Activated CD8-positive, alpha-beta T cell treated with anti-CD3 and anti-CD28 coated beads, Interleukin-2, amount 10 ng/mL, durations not matched to agents 7 days and 5 days (primary cell): ENCODE results near the gene VPS51. TPM values are rescaled to one million over a fixed set of nuclear protein-coding genes. Genes with fewer than 3 reads are reported as not detected.
"Not testable (repeated sequence)": the region's sequence is repeated elsewhere in the genome, so short reads cannot be mapped to it uniquely, and the experiment has no call there.

Experiments used
- ATAC-seq: fragments of 150-1000 bp; cut with Tn5 transposase; one replicate; pipeline ENCODE4 v1.10.0; 2021; ENCODE audit warnings: moderate library complexity
- CTCF ChIA-PET: fragments of 350-600 bp; sonication (Branson Sonifier 250); formaldehyde crosslinking; loops from one replicate; lab custom pipeline; 2021; ENCODE audit warnings: antibody characterized with exemption; lab: Charles Lee
- POLR2A ChIA-PET: fragments of 350-600 bp; sonication (Branson Sonifier 250); formaldehyde crosslinking; loops from one replicate; lab custom pipeline; 2021; ENCODE audit warnings: antibody characterized with exemption; lab: Charles Lee
- DNase-seq: peaks from one replicate; pipeline ENCODE4 v3.0.0-alpha.2; 2020
- H3K27ac Mint-ChIP-seq: one replicate; pipeline ENCODE4 v1.8.0; 2021; ENCODE audit warnings: mild to moderate bottlenecking, mixed read lengths
- H3K27me3 Mint-ChIP-seq: one replicate; pipeline ENCODE4 v1.8.0; 2021; ENCODE audit warnings: low read depth, mixed read lengths
- H3K36me3 Mint-ChIP-seq: one replicate; pipeline ENCODE4 v1.8.0; 2021; ENCODE audit warnings: low read depth, mixed read lengths
- H3K4me1 Mint-ChIP-seq: one replicate; pipeline ENCODE4 v1.8.0; 2021; ENCODE audit warnings: low read depth, mixed read lengths
- H3K4me3 Mint-ChIP-seq: one replicate; pipeline ENCODE4 v1.8.0; 2021; ENCODE audit warnings: mild to moderate bottlenecking, mixed read lengths
- H3K9me3 Mint-ChIP-seq: one replicate; pipeline ENCODE4 v1.8.0; 2022; ENCODE audit warnings: mixed read lengths; ENCODE audit not compliant: insufficient read depth
- total RNA-seq, 2 experiments: library from RNA; stranded (reverse); gene quantifications; one replicate each; pipeline ENCODE4 v1.2.3, GENCODE V29; 2021

Gene VPS51
- total RNA-seq, 2 experiments from 2014 or later = 116 to 131 TPM

- DNase-seq = no peak
- ATAC-seq = no peak
- H3K27me3 Mint-ChIP-seq = peaks cover 5% of the 10 kb centered on the region
- H3K9me3 Mint-ChIP-seq = no peaks in the 10 kb centered on the region
- H3K27ac Mint-ChIP-seq = no peak overlapping the region
- ChIA-PET POLR2A (interaction anchor here (0.6 to 2.3 kb wide), 5 partner anchors 12 to 76 kb away, joined by 3 to 31 read pairs (median 4); partner anchors contain the start of genes CAPN1, FAU and MRPL49), CTCF (interaction anchor here (1.0 to 2.8 kb wide), 8 partner anchors 11 to 193 kb away, joined by 4 to 19 read pairs (median 7); partner anchors contain the start of genes CAPN1, CDC42EP2, TM7SF2 and ZNHIT2)
- H3K4me1 Mint-ChIP-seq = peaks cover 29% of the 10 kb centered on the region
- H3K4me3 Mint-ChIP-seq = peak overlapping the region; percentile 47
- H3K36me3 Mint-ChIP-seq = peaks cover 20% of the 10 kb centered on the region
These were observed 40.6 kb downstream of the VPS51 start for GRCh38 chr11:65136515-65137096.

- H3K27ac Mint-ChIP-seq = no peak overlapping the region
These were observed 46.0 kb downstream of the VPS51 start for GRCh38 chr11:65141896-65142494.

GRCh38 chr11:65147352-65148075 is 51.5 kb downstream of the VPS51 start:
- no peak overlapping the region for H3K4me3 Mint-ChIP-seq
- ATAC-seq (no peak), DNase-seq (no peak)
- CTCF ChIA-PET = interaction anchor here (1.3 to 1.7 kb wide), 2 partner anchors 12 to 182 kb away, joined by 5 read pairs; no protein-coding TSS in a partner anchor
- H3K4me1 Mint-ChIP-seq = peaks cover 9% of the 10 kb centered on the region
- H3K27me3 Mint-ChIP-seq = peaks cover 27% of the 10 kb centered on the region
- H3K36me3 Mint-ChIP-seq = no peaks in the 10 kb centered on the region
- H3K27ac Mint-ChIP-seq = no peak overlapping the region
- POLR2A ChIA-PET = interaction anchor here (0.9 to 2.0 kb wide), 3 partner anchors 10 to 24 kb away, joined by 3 to 6 read pairs (median 4); no protein-coding TSS in a partner anchor
- no peaks in the 10 kb centered on the region for H3K9me3 Mint-ChIP-seq

More at GRCh38 chr11:65141896-65142494, 46.0 kb downstream of the VPS51 start:
- H3K4me3 Mint-ChIP-seq = no peak overlapping the region
- DNase-seq (no peak), ATAC-seq (no peak)
- ChIA-PET POLR2A (no interaction called here), CTCF (no interaction called here)
- H3K9me3 Mint-ChIP-seq = no peaks in the 10 kb centered on the region
- H3K36me3 Mint-ChIP-seq = no peaks in the 10 kb centered on the region
- H3K4me1 Mint-ChIP-seq = no peaks in the 10 kb centered on the region
- H3K27me3 Mint-ChIP-seq = peaks cover 19% of the 10 kb centered on the region

- POLR2A ChIA-PET = interaction anchor here (1.5 to 2.0 kb wide), 2 partner anchors 13 to 23 kb away, joined by 4 to 6 read pairs; no protein-coding TSS in a partner anchor
- H3K9me3 Mint-ChIP-seq = no peaks in the 10 kb centered on the region
- no peak overlapping the region for H3K27ac Mint-ChIP-seq
- CTCF ChIA-PET = no interaction called here
- no peak for ATAC-seq
- peaks cover 9% of the 10 kb centered on the region for H3K4me1 Mint-ChIP-seq
- no peak for DNase-seq
- peaks cover 31% of the 10 kb centered on the region for H3K27me3 Mint-ChIP-seq
- H3K4me3 Mint-ChIP-seq = no peak overlapping the region
- no peaks in the 10 kb centered on the region for H3K36me3 Mint-ChIP-seq
These were observed 52.6 kb downstream of the VPS51 start for GRCh38 chr11:65148657-65149056.

- H3K4me3 Mint-ChIP-seq, H3K27ac Mint-ChIP-seq, CTCF ChIA-PET, H3K9me3 Mint-ChIP-seq, ATAC-seq, DNase-seq, POLR2A ChIA-PET, H3K4me1 Mint-ChIP-seq, H3K36me3 Mint-ChIP-seq: not testable (repeated sequence)
- H3K27me3 Mint-ChIP-seq = peaks cover 28% of the 10 kb centered on the region
These were observed 54.1 kb downstream of the VPS51 start for GRCh38 chr11:65150131-65150508.

- CTCF ChIA-PET = interaction anchor here (0.6 kb wide), 1 partner anchor 53 kb away, joined by 3 read pairs; no protein-coding TSS in a partner anchor
- no peaks in the 10 kb centered on the region for H3K36me3 Mint-ChIP-seq
- DNase-seq (no peak), ATAC-seq (peak; percentile 36)
- H3K27me3 Mint-ChIP-seq = peaks cover 23% of the 10 kb centered on the region
- no peak overlapping the region for H3K4me3 Mint-ChIP-seq
- H3K9me3 Mint-ChIP-seq = no peaks in the 10 kb centered on the region
- no peak overlapping the region for H3K27ac Mint-ChIP-seq
- H3K4me1 Mint-ChIP-seq = peaks cover 9% of the 10 kb centered on the region
- POLR2A ChIA-PET = no interaction called here
These were observed 54.7 kb downstream of the VPS51 start for GRCh38 chr11:65150509-65151299.

GRCh38 chr11:65151331-65151899 is 55.4 kb downstream of the VPS51 start:
- H3K27me3 Mint-ChIP-seq = peaks cover 22% of the 10 kb centered on the region
- H3K27ac Mint-ChIP-seq = no peak overlapping the region
- H3K4me1 Mint-ChIP-seq = peaks cover 9% of the 10 kb centered on the region
- H3K4me3 Mint-ChIP-seq = no peak overlapping the region
- DNase-seq (no peak), ATAC-seq (no peak)
- no peaks in the 10 kb centered on the region for H3K36me3 Mint-ChIP-seq
- no peaks in the 10 kb centered on the region for H3K9me3 Mint-ChIP-seq
- ChIA-PET CTCF (interaction anchor here (0.6 to 1.0 kb wide), 2 partner anchors 52 to 53 kb away, joined by 3 read pairs; no protein-coding TSS in a partner anchor), POLR2A (interaction anchor here (1.2 kb wide), 1 partner anchor 18 kb away, joined by 3 read pairs; no protein-coding TSS in a partner anchor)

- POLR2A ChIA-PET = interaction anchor here (0.6 to 1.2 kb wide), 2 partner anchors 19 to 110 kb away, joined by 3 read pairs; no protein-coding TSS in a partner anchor
- H3K27me3 Mint-ChIP-seq = peaks cover 22% of the 10 kb centered on the region
- H3K9me3 Mint-ChIP-seq = no peaks in the 10 kb centered on the region
- no peak for ATAC-seq
- peaks cover 12% of the 10 kb centered on the region for H3K4me1 Mint-ChIP-seq
- no peak for DNase-seq
- H3K36me3 Mint-ChIP-seq = no peaks in the 10 kb centered on the region
- no peak overlapping the region for H3K27ac Mint-ChIP-seq
- CTCF ChIA-PET = interaction anchor here (1.0 kb wide), 1 partner anchor 51 kb away, joined by 3 read pairs; no protein-coding TSS in a partner anchor
- no peak overlapping the region for H3K4me3 Mint-ChIP-seq
These were observed 56.1 kb downstream of the VPS51 start for GRCh38 chr11:65152122-65152521.

GRCh38 chr11:65156256-65156655 is 60.2 kb downstream of the VPS51 start:
- ATAC-seq (no peak), DNase-seq (no peak)
- no peaks in the 10 kb centered on the region for H3K9me3 Mint-ChIP-seq
- H3K27ac Mint-ChIP-seq = no peak overlapping the region
- peaks cover 16% of the 10 kb centered on the region for H3K4me1 Mint-ChIP-seq
- H3K27me3 Mint-ChIP-seq = peaks cover 18% of the 10 kb centered on the region
- no peaks in the 10 kb centered on the region for H3K36me3 Mint-ChIP-seq
- ChIA-PET POLR2A (no interaction called here), CTCF (interaction anchor here (1.5 kb wide), 1 partner anchor 174 kb away, joined by 3 read pairs; no protein-coding TSS in a partner anchor)
- H3K4me3 Mint-ChIP-seq = no peak overlapping the region

- Mint-ChIP-seq H3K4me1 (peaks cover 15% of the 10 kb centered on the region), H3K36me3 (no peaks in the 10 kb centered on the region), H3K4me3 (no peak overlapping the region), H3K27me3 (peaks cover 16% of the 10 kb centered on the region), H3K27ac (no peak overlapping the region), H3K9me3 (no peaks in the 10 kb centered on the region)
- ChIA-PET CTCF (interaction anchor here (1.5 kb wide), 1 partner anchor 173 kb away, joined by 3 read pairs; no protein-coding TSS in a partner anchor), POLR2A (no interaction called here)
- no peak for DNase-seq
- ATAC-seq = no peak
These were observed 60.9 kb downstream of the VPS51 start for GRCh38 chr11:65156926-65157325.
